ENCODE measurements around the gene LCN2.
A peak's percentile ranks its signal among the peaks of the same experiment; 100 is the strongest.
"Not testable (repeated sequence)": the region's sequence is repeated elsewhere in the genome, so short reads cannot be mapped to it uniquely, and the experiment has no call there.

Gene LCN2

GRCh38 chr9:128128836-128129590 is 20.2 kb upstream of the LCN2 start:
- DNase-seq, result no peak

- not testable (repeated sequence) for DNase-seq
Observed at GRCh38 chr9:128129976-128130590, 19.2 kb upstream of the LCN2 start.

- not testable (repeated sequence) for DNase-seq
Observed at GRCh38 chr9:128130651-128131050, 18.6 kb upstream of the LCN2 start.

DNA sequence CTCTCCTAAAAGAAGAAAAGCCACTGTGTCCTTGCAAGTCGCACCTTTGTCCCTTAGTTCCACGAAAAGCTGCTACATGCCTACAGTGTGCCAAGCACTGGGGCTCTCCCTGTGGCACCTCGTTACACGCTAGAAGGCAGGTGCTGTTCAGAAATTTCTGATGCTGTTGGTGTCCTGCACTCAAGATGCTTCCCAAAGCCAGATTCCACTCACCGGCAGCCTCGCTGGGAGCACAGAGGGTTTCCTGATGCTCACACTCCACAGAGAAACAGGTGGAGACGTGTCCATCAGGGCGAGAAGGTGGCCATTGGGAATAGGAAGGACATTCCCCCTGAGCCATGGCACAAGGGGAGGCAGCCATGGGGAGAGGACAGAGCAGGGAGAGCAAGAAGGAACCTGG is 17.9 kb upstream of the LCN2 start:
- not testable (repeated sequence) for DNase-seq

- DNase-seq, result not testable (repeated sequence)
Observed at GRCh38 chr9:128132139-128132538, 17.1 kb upstream of the LCN2 start.

- not testable (repeated sequence) for DNase-seq
Observed at GRCh38 chr9:128135561-128135960, 13.7 kb upstream of the LCN2 start.

DNA sequence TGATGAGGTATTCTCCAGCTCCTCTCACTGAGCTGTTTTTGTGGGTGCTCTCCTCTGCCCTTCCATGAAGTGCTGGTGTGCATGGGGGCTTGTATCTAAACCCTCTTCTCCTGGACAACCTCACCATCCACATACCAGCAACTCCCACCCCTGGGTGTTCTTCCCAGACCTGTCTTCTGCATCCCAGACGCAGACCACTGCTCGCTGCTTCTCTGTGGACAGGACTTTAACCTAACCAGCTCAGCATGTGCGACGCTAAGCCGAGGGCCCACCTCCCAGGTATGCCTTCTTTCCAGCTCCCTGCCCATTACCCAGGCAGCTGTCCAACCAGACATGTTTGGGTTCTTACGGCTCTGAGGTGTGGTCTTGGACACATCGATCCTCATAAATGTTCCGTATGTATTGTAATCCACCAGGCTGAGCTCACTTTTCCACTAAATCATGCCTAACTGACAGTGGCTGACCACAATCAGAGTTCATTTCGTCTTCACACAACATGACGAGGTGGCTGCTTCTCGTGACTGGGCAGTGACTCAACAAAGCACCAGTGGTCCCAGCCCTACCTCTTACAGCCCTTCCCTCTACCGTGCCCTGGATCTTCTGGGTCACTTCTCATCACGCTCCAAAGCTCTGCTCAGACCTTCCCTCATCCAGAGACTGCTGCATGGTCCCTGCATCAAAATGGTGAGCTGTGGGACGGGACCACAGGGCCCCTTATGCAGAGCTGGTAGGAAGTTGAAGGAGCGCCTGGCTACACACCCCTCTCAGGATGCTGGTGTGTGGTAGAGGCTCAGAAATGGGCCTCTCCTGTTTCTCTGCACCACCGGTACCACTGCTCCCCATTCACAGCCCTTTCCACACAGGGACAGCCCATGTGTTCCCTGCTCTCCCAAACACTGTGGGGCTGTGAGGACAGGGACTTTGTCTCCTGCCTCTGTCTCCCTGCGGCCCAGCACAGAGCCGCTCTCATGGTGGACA is 12.1 kb upstream of the LCN2 start:
- DNase-seq, result peak; percentile 70

GRCh38 chr9:128138001-128138400 is 11.3 kb upstream of the LCN2 start:
- DNase-seq, result no peak

DNA sequence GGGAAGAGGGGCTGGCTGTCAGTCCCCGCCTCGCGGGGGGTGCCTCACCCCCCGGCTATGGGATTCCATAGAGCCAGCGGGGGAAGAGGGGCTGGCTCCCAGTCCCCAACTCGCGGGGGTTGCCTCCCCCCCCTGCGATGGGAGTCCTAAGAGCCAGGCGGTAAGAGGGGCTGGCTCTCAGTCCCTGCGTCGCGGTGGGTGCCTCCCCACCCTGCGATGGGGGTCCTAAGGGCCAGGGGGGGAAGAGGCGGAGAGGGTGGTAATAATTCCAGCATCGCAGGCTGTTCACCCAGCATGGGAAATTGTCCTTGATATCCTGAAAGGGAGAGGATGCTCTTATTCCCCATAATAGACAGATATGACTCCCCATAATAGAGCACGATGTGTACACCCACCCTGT is 9.6 kb upstream of the LCN2 start:
- DNase-seq, result no peak

- DNase-seq, result no peak
Observed at GRCh38 chr9:128141604-128142003, 7.6 kb upstream of the LCN2 start.

GRCh38 chr9:128142061-128142460 is 7.2 kb upstream of the LCN2 start:
- DNase-seq, result no peak

DNA sequence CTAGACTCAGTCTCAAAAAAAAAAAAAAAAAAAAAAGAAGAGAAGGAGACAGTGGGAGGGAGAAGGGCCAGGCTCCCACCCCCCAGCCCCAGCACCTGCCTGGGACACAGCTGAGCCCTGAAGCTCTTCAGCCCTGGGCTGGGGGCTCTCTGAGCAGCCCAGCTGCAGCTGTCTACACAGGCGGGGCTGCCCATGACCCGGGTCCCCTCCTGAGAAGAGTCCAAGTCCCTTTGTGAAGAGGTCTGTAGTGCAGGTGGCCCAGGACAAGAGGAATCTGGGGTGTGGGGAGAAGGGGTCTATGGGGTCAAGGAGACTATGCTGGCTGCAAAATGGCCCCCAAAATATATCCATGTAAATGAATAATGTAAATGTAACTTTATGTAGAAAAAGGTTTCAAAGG is 6.7 kb upstream of the LCN2 start:
- DNase-seq, result no peak

DNA sequence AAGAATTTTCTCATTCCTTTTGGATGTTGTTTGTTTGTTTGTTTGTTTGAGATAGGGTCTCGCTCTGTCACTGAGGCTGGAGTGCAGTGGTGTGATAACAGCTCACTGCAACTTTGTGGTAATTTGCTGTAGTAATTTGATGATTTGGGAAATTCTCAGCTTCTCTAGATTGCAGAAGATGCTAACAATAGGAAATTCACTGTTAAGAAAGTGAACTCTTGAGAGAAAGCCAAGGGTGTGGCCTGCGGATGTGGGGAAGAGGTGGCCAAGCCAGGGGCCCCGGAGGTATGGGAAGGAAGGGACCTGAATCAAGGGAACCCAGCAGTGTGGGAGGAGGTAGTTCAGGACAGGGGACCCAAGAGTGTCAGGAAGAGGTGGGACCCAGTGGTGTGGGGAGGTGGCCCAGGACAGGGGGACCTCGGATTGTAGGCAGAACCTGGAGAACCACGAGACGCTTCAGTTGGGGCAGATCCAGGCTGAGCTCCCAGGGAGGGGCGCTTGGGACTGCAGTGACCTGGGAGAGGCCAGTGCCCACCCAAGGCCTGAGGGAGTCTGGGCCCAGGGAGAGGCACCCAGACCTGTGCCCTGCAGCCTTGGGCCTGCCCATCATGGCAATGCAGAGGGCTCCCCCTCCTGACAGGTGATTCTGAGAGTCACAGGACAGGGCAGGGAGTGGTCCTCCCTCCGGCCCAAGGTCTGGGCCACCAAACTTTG is 5.6 kb upstream of the LCN2 start:
- no peak for DNase-seq

DNA sequence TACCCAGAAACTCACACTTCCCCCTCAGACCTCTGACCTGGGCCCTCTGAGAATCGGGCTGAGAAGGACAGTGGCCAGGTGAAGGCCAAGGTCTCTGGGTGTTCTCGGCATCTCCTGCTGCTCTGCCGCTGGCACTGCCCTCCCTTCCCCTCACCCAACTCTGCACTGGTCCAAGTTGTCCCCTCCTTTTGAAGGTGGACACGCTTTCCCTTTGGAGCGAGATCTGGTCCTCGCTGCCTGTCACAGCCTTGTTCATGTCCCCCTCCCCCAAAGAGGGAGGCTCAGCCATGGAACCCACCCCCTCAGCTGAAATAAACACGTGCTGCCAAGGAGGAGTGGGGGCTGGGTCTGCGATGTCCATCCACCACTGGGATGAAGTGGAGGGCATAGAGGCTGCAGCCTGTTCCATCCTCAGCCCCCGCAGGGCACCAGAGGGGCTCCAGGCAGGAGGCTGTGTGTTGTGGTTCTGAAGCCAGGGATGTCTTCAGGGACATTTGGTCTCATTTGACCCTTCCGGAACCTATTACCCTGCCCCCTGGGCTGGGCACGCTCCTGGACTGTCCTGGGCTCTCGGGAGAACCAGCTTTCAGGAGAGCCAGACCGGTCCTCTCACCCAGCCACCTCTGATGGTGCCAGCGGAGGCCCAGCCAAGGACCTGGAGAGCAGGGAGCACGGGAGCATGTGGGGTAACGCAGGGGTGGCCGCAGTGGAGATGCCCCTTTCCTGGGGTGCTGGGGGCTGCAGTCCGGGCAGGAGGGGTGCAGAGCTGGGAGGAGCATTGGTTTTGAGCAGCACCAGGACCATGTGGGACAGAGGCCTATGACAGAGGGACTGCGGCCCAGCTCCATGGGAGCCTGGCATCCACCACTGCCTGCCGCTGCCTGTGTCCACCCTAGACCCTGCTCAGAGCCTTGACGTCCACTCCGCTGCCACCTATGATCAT is 4.7 kb upstream of the LCN2 start:
- no peak for DNase-seq

GRCh38 chr9:128145536-128145935 is 3.7 kb upstream of the LCN2 start:
- no peak for DNase-seq

DNA sequence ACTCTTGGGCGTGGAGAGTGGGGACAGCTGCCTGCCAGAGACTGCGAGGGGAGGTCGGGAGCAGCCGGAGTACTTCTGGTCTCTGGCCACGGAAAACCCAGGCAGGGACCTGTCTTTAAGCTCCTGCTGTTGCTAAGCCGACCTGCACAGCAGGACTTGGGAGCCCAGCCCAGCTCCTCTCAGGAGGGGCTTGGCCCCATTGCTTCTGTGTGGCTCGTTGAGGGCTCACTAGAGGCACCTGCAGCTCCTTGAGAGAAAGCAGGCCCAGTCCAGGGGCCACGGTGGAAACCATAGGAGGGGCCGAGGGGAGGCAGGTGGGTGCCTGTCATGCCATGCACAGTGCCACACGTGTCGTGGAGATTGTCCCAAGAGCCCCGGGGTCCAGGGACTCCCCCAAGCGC is 3.3 kb upstream of the LCN2 start:
- no peak for DNase-seq

- DNase-seq, result no peak
Observed at GRCh38 chr9:128146591-128147120, 2.6 kb upstream of the LCN2 start.

DNA sequence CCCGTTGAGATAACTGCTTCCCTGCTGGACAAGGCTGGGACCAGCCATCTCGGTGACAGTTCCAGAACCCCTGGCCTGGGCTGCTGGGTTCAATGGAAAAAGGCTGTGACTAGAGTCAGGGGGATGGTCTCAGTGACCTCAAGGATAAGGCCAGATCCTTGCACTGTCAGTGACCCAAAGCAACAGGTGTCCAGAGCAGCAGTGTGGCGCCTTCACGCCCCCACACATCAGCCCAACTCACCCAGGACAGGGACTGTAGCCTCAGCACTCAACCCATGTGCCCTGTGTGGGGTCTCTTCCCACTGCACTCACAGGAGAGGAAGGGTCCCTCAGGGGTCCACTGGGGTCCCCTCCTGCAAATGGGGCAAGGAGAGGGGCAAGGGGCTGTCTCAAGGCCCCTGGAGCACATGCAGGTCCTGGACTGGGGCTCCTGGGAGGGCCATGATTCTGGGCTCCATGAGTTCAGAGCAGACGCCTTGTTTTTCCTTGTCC is 698 bp upstream of the LCN2 start:
- no peak for DNase-seq

GRCh38 chr9:128149951-128150593 is 819 bp downstream of the LCN2 start:
- no peak for DNase-seq

DNA sequence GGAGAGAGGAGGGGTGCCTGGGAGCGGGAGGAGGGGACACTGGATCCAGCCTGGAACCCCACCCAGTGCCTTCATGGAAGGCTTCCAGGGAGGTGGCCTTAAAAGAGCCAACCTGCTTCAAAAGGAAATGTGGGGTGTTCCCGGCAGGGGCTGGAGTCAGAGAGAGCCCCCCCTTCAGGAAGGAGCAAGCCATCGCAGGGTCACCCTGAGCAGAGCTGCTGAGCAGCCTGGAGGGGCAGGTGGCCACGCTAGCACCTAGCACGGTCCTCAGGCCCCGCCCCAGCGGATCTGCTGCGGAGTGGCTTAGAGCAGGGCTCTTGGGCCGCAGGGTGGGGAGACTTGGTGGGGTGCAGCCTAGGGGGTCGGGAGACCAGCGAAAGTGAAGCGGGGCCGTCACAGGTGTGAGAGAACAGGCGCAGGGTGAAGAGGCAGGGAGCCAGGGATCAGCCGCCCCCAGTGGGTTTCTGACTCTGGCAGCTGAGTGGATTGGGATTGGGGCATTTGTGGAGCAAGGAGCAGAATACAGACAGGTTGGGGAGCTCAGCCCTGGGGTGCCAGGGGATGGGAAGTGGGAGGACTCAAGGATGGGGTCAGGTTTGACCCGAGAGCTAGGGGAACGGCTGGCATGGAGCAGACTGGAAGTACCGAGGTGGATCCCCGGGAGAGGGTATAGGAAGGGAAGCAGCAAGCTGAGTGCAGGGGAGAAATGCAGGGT is 1.5 kb downstream of the LCN2 start:
- no peak for DNase-seq
